ENCODE results near the gene ACTN3.

DNA sequence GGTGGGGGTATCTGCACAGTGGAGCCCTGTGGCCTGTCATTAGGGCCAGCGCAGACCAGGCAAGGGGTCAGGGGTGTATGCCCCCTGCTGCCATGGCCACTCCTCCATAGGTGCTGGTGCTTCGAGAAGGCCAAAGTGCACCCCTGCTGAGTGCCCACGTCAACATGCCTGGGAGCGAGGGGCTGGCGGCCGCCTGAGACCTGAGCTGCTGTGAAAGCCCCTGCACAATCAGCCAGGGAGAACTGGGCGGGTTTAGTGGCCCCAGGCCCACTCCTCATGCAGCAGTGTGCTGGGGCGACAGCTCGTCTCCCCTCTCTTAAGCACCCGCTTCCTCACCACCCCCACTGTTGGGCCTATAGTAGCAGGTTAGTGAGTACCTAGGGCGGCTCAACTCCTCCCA lies 14.9 kb upstream of the ACTN3 start:
- TF ChIP-seq, protein P1, sequence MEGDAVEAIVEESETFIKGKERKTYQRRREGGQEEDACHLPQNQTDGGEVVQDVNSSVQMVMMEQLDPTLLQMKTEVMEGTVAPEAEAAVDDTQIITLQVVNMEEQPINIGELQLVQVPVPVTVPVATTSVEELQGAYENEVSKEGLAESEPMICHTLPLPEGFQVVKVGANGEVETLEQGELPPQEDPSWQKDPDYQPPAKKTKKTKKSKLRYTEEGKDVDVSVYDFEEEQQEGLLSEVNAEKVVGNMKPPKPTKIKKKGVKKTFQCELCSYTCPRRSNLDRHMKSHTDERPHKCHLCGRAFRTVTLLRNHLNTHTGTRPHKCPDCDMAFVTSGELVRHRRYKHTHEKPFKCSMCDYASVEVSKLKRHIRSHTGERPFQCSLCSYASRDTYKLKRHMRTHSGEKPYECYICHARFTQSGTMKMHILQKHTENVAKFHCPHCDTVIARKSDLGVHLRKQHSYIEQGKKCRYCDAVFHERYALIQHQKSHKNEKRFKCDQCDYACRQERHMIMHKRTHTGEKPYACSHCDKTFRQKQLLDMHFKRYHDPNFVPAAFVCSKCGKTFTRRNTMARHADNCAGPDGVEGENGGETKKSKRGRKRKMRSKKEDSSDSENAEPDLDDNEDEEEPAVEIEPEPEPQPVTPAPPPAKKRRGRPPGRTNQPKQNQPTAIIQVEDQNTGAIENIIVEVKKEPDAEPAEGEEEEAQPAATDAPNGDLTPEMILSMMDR (IDR thresholded peaks at IDR 0.05), result no peak
- no peak for TF ChIP-seq EP300 (IDR thresholded peaks at IDR 0.05)
